HEK293 (cell line): ENCODE data around the gene MPDU1.
A peak's percentile ranks its signal among the peaks of the same experiment; 100 is the strongest.

ENCODE experiments used
- ZNF121 ChIP-seq: fragments of 450-650 bp; formaldehyde crosslinking; IDR thresholded peaks from 2 replicates; pipeline ENCODE4 v1.5.1; 2016; ENCODE audit warnings: missing biosample characterization, missing genetic modification characterization
- ZNF248 ChIP-seq: fragments of 450-650 bp; formaldehyde crosslinking; IDR thresholded peaks from 2 replicates; pipeline ENCODE4 v1.5.1; 2017; ENCODE audit warnings: missing biosample characterization, missing genetic modification characterization
- ZNF626 ChIP-seq: fragments of 450-650 bp; sonication (Bioruptor Pico); formaldehyde crosslinking; IDR thresholded peaks from 2 replicates; pipeline ENCODE4 v1.5.1; 2018; ENCODE audit warnings: missing biosample characterization, missing genetic modification characterization, inconsistent platforms
- TF ChIP-seq, protein P1 (sequence below): fragments of 450-650 bp; formaldehyde crosslinking; IDR thresholded peaks from 2 replicates; pipeline ENCODE4 v1.5.1; 2016; ENCODE audit warnings: missing biosample characterization, missing genetic modification characterization
- TF ChIP-seq, protein P2 (sequence below): fragments of 450-650 bp; formaldehyde crosslinking; conservative IDR thresholded peaks from 2 replicates; pipeline ENCODE4 v1.5.1; 2016; ENCODE audit warnings: low read depth, missing biosample characterization, missing genetic modification characterization

GRCh38 chr17:7579001-7579833 lies 4.4 kb upstream of the MPDU1 start, which contains the start of gene CD68:
- TF ChIP-seq, protein P1, sequence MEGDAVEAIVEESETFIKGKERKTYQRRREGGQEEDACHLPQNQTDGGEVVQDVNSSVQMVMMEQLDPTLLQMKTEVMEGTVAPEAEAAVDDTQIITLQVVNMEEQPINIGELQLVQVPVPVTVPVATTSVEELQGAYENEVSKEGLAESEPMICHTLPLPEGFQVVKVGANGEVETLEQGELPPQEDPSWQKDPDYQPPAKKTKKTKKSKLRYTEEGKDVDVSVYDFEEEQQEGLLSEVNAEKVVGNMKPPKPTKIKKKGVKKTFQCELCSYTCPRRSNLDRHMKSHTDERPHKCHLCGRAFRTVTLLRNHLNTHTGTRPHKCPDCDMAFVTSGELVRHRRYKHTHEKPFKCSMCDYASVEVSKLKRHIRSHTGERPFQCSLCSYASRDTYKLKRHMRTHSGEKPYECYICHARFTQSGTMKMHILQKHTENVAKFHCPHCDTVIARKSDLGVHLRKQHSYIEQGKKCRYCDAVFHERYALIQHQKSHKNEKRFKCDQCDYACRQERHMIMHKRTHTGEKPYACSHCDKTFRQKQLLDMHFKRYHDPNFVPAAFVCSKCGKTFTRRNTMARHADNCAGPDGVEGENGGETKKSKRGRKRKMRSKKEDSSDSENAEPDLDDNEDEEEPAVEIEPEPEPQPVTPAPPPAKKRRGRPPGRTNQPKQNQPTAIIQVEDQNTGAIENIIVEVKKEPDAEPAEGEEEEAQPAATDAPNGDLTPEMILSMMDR (tag by site-specific recombination), result no peak
- TF ChIP-seq, protein P2, sequence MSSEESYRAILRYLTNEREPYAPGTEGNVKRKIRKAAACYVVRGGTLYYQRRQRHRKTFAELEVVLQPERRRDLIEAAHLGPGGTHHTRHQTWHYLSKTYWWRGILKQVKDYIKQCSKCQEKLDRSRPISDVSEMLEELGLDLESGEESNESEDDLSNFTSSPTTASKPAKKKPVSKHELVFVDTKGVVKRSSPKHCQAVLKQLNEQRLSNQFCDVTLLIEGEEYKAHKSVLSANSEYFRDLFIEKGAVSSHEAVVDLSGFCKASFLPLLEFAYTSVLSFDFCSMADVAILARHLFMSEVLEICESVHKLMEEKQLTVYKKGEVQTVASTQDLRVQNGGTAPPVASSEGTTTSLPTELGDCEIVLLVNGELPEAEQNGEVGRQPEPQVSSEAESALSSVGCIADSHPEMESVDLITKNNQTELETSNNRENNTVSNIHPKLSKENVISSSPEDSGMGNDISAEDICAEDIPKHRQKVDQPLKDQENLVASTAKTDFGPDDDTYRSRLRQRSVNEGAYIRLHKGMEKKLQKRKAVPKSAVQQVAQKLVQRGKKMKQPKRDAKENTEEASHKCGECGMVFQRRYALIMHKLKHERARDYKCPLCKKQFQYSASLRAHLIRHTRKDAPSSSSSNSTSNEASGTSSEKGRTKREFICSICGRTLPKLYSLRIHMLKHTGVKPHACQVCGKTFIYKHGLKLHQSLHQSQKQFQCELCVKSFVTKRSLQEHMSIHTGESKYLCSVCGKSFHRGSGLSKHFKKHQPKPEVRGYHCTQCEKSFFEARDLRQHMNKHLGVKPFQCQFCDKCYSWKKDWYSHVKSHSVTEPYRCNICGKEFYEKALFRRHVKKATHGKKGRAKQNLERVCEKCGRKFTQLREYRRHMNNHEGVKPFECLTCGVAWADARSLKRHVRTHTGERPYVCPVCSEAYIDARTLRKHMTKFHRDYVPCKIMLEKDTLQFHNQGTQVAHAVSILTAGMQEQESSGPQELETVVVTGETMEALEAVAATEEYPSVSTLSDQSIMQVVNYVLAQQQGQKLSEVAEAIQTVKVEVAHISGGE (tag by site-specific recombination), result peak; percentile 42; the same call in 1 of the 2 replicates
- TF ChIP-seq ZNF121 (tag by site-specific recombination) (no peak), ZNF248 (no peak), ZNF626 (tag by site-specific recombination) (no peak)
